ENCODE results near the gene TNFRSF8.

- TF ChIP-seq, protein P1, sequence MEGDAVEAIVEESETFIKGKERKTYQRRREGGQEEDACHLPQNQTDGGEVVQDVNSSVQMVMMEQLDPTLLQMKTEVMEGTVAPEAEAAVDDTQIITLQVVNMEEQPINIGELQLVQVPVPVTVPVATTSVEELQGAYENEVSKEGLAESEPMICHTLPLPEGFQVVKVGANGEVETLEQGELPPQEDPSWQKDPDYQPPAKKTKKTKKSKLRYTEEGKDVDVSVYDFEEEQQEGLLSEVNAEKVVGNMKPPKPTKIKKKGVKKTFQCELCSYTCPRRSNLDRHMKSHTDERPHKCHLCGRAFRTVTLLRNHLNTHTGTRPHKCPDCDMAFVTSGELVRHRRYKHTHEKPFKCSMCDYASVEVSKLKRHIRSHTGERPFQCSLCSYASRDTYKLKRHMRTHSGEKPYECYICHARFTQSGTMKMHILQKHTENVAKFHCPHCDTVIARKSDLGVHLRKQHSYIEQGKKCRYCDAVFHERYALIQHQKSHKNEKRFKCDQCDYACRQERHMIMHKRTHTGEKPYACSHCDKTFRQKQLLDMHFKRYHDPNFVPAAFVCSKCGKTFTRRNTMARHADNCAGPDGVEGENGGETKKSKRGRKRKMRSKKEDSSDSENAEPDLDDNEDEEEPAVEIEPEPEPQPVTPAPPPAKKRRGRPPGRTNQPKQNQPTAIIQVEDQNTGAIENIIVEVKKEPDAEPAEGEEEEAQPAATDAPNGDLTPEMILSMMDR (conservative IDR thresholded peaks at IDR 0.05; ENCODE audit: low read depth, low read length) = no peak
- TF ChIP-seq EZH2 (IDR thresholded peaks at IDR 0.05; ENCODE audit: low read length, unreplicated experiment) = no peak
- no peak for TF ChIP-seq EZH2phosphoT487 (IDR thresholded peaks at IDR 0.05; ENCODE audit: borderline replicate concordance, low read length)
These were observed 86.1 kb downstream of the TNFRSF8 start for GRCh38 chr1:12148958-12149790.
